HepG2 (cell line): ENCODE results near the gene MYL9. TPM values are rescaled to one million over a fixed set of nuclear protein-coding genes. Genes with fewer than 3 reads are reported as not detected.
A peak's percentile ranks its signal among the peaks of the same experiment; 100 is the strongest.

Experiments used
- AKAP8 ChIP-seq: sonication (generic); formaldehyde crosslinking; IDR thresholded peaks from 2 replicates; pipeline ENCODE4 v1.5.1; 2020; ENCODE audit warnings: mild to moderate bottlenecking, missing genetic modification reagents
- ARNT2 ChIP-seq: sonication (generic); formaldehyde crosslinking; IDR thresholded peaks from 2 replicates; pipeline ENCODE4 v1.8.0; 2022; ENCODE audit warnings: mild to moderate bottlenecking, low read depth, missing genetic modification reagents, moderate library complexity
- ATF7 ChIP-seq, 2 experiments: fragments of 450-650 bp in 1 of 2; sonication (generic) in 1 of 2; formaldehyde crosslinking in 1 of 2; IDR thresholded peaks; 2 replicates each; pipeline versions ENCODE4 v1.4.0 to v1.6.1; 2016 to 2020; ENCODE audit warnings: antibody characterized with exemption in 1 of 2, mild to moderate bottlenecking in 1 of 2, missing genetic modification reagents in 1 of 2
- ATM ChIP-seq: fragments of 450-650 bp; IDR thresholded peaks from 2 replicates; pipeline ENCODE4 v1.7.1; 2017; ENCODE audit warnings: mild to moderate bottlenecking, borderline replicate concordance
- ESRRA ChIP-seq: sonication (generic); formaldehyde crosslinking; IDR thresholded peaks from 2 replicates; pipeline ENCODE4 v1.5.1; 2020; ENCODE audit warnings: mild to moderate bottlenecking, low read depth, missing genetic modification reagents
- GFI1 ChIP-seq: sonication (generic); formaldehyde crosslinking; IDR thresholded peaks from 2 replicates; pipeline ENCODE4 v1.5.0; 2020; ENCODE audit warnings: missing genetic modification reagents, mild to moderate bottlenecking, borderline replicate concordance
- HDAC1 ChIP-seq: sonication (generic); formaldehyde crosslinking; IDR thresholded peaks from 2 replicates; pipeline ENCODE4 v1.5.1; 2020; ENCODE audit warnings: mild to moderate bottlenecking, missing genetic modification reagents
- HDAC6 ChIP-seq: fragments of 200-600 bp; sonication (generic); IDR thresholded peaks from 2 replicates; pipeline ENCODE4 v1.7.0; 2017; ENCODE audit warnings: mild to moderate bottlenecking, antibody characterized with exemption, low read length, low read depth
- ISX ChIP-seq: sonication (generic); formaldehyde crosslinking; conservative IDR thresholded peaks from 2 replicates; pipeline ENCODE4 v1.5.0; 2020; ENCODE audit warnings: missing genetic modification reagents
- KDM2A ChIP-seq: sonication (generic); formaldehyde crosslinking; IDR thresholded peaks from 2 replicates; pipeline ENCODE4 v1.4.0; 2020; ENCODE audit warnings: low read depth, missing genetic modification reagents, borderline replicate concordance
- KDM4B ChIP-seq: sonication (generic); formaldehyde crosslinking; IDR thresholded peaks from 2 replicates; pipeline ENCODE4 v1.4.0; 2020; ENCODE audit warnings: missing genetic modification reagents
- NFYB ChIP-seq: sonication (generic); formaldehyde crosslinking; IDR thresholded peaks from 2 replicates; pipeline ENCODE4 v1.4.0; 2020; ENCODE audit warnings: missing genetic modification reagents
- PAF1 ChIP-seq: IDR thresholded peaks from 2 replicates; pipeline ENCODE4 v1.6.1; 2016; ENCODE audit warnings: missing genetic modification reagents, missing compliant biosample characterization
- PCBP1 ChIP-seq: fragments of 200-400 bp; formaldehyde crosslinking; IDR thresholded peaks from 2 replicates; pipeline ENCODE4 v1.6.1; 2017; ENCODE audit warnings: mild to moderate bottlenecking, low read depth, low read length, borderline replicate concordance
- RCOR2 ChIP-seq: IDR thresholded peaks from 2 replicates; pipeline ENCODE4 v1.6.1; 2016; ENCODE audit warnings: missing biosample characterization, missing genetic modification reagents
- RELA ChIP-seq: sonication (generic); formaldehyde crosslinking; IDR thresholded peaks from 2 replicates; pipeline ENCODE4 v1.4.0; 2020; ENCODE audit warnings: missing genetic modification reagents
- SIX4 ChIP-seq: sonication (generic); formaldehyde crosslinking; IDR thresholded peaks from 2 replicates; pipeline ENCODE4 v1.4.0; 2020; ENCODE audit warnings: missing genetic modification reagents
- SNAPC2 ChIP-seq: sonication (generic); formaldehyde crosslinking; IDR thresholded peaks from 2 replicates; pipeline ENCODE4 v1.8.1; 2022; ENCODE audit warnings: mild to moderate bottlenecking, missing genetic modification reagents
- XBP1 ChIP-seq: sonication (generic); formaldehyde crosslinking; IDR thresholded peaks from 2 replicates; pipeline ENCODE4 v1.5.0; 2020; ENCODE audit warnings: missing genetic modification reagents
- ZFP36L1 ChIP-seq: sonication (generic); formaldehyde crosslinking; IDR thresholded peaks from 2 replicates; pipeline ENCODE4 v1.8.0; 2022; ENCODE audit warnings: mild to moderate bottlenecking, missing genetic modification reagents, moderate library complexity
- ZNF143 ChIP-seq: sonication (generic); formaldehyde crosslinking; IDR thresholded peaks from 2 replicates; pipeline ENCODE4 v1.4.0; 2020; ENCODE audit warnings: missing genetic modification reagents
- ZNF232 ChIP-seq: sonication (generic); formaldehyde crosslinking; IDR thresholded peaks from 2 replicates; pipeline ENCODE4 v1.4.0; 2020; ENCODE audit warnings: missing genetic modification reagents, borderline replicate concordance
- ZNF235 ChIP-seq: sonication (generic); formaldehyde crosslinking; IDR thresholded peaks from 2 replicates; pipeline ENCODE4 v1.8.1; 2023; ENCODE audit warnings: mild to moderate bottlenecking, missing genetic modification reagents, borderline replicate concordance
- ZNF451 ChIP-seq: sonication (generic); formaldehyde crosslinking; IDR thresholded peaks from 2 replicates; pipeline ENCODE4 v1.5.0; 2020; ENCODE audit warnings: mild to moderate bottlenecking, missing genetic modification reagents
- ZNF674 ChIP-seq: sonication (generic); formaldehyde crosslinking; IDR thresholded peaks from 2 replicates; pipeline ENCODE4 v1.5.0; 2020; ENCODE audit warnings: low read depth, mild to moderate bottlenecking, missing genetic modification reagents
- ZSCAN12 ChIP-seq: sonication (generic); formaldehyde crosslinking; IDR thresholded peaks from 2 replicates; pipeline ENCODE4 v1.9.0; 2021; ENCODE audit warnings: mild to moderate bottlenecking, missing genetic modification reagents
- ZSCAN9 ChIP-seq: IDR thresholded peaks from 2 replicates; pipeline ENCODE4 v1.6.1; 2016; ENCODE audit warnings: borderline replicate concordance
- polyA plus RNA-seq, 8 experiments: library from polyadenylated mRNA; depleted of rRNA in 3 of 8; stranded (reverse) in 7 of 8; unstranded in 1 of 8; fragments of >200 nt; fragmentation: Illumina TruSeq in 4 of 8; extraction: Trizol in 4 of 8; gene quantifications; 2 replicates each; pipeline versions ENCODE4 v1.2.1 to v1.2.3, GENCODE V29; 2011 to 2016; ENCODE audit warnings: low read depth in 4 of 8, missing spikeins in 1 of 8, mixed read lengths in 1 of 8; ENCODE audit not compliant: insufficient read depth in 1 of 8
- total RNA-seq, 5 experiments: library from RNA; depleted of rRNA; stranded (reverse); fragments of >200 nt; fragmentation: Illumina TruSeq; extraction: Trizol; gene quantifications; 2 replicates each; pipeline ENCODE4 v1.2.3, GENCODE V29; 2016; ENCODE audit warnings: low read depth in 1 of 5
- TF ChIP-seq, protein P1 (sequence below): IDR thresholded peaks from 2 replicates; pipeline ENCODE4 v1.6.1; 2016; ENCODE audit warnings: low read depth, borderline replicate concordance
- TF ChIP-seq, protein P2 (sequence below): sonication (generic); formaldehyde crosslinking; IDR thresholded peaks from 2 replicates; pipeline ENCODE4 v1.5.0; 2020; ENCODE audit warnings: missing genetic modification reagents, mild to moderate bottlenecking, borderline replicate concordance
- TF ChIP-seq, protein P3 (sequence below): IDR thresholded peaks from 2 replicates; pipeline ENCODE4 v1.6.1; 2012; ENCODE audit warnings: low read depth, low read length, improper control_type of control experiment

The MYL9 gene
- total and polyA plus RNA-seq, 2 of the 13 experiments (the other 11 are each of a cell fraction or from before 2014, with no cell fraction given) = 0.87 to 2.2 TPM

DNA sequence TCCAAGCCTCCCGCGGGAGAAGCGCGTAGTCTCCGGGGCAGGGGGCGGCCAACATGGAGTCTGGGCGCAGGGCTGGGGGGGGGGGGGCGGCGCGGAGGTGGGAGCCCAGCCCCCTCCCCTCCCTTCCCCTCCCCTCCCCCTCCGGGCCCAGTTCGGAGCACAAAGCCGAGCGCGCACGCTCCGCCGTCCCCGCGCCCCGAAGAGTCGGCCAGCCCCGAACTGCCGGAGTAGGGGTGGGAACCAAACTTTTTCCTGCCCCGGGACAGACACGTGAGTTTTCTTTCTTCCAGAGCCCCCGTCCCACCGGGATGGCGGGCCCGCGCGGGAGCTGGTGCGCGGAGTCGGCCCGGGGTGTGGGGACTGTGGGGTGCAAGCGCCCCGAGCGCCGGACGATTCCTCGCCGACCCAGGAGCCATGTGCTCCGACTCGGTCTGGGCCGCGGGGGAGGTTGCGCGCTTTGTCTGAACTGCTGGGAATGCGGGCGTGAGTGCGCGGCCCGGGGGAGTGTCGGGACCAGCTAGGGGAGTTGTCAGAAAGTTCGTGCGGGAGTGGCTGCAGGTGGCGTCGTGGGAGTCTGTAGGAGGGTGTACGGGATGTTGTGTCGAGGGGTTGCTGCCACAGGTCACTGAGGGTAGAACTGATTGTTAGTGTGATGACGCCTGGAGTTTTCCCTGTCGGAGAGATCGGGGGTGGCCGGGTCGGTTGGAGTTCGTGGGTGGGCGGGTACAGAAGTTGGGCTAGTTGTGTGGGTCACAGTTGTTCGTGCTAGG lies 33.2 kb downstream of the MYL9 start (continued):
- TF ChIP-seq AKAP8 = peak; percentile 83; the same call in 1 of the 2 replicates
- TF ChIP-seq, protein P1, sequence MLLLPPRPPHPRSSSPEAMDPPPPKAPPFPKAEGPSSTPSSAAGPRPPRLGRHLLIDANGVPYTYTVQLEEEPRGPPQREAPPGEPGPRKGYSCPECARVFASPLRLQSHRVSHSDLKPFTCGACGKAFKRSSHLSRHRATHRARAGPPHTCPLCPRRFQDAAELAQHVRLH (CRISPR knock-in tag) = no peak; the same call in 1 of the 2 replicates
- peak; percentile 32 for TF ChIP-seq NFYB (CRISPR knock-in tag)
- TF ChIP-seq, protein P2, sequence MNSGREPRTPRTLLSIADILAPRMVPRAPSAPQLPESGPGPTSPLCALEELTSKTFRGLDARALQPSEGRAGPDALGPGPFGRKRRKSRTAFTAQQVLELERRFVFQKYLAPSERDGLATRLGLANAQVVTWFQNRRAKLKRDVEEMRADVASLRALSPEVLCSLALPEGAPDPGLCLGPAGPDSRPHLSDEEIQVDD = 0 out of 2 replicates have a peak, but pooled peaks have one; percentile 39
- no peak; the same call in 1 of the 2 replicates for TF ChIP-seq PCBP1
- TF ChIP-seq KDM2A (CRISPR knock-in tag) = peak; percentile 81
- no peak for TF ChIP-seq RELA (CRISPR knock-in tag)
- TF ChIP-seq ZNF143 (CRISPR knock-in tag) = 0 out of 2 replicates have a peak, but pooled peaks have one; percentile 14
- TF ChIP-seq XBP1 (CRISPR knock-in tag) = no peak
- TF ChIP-seq HDAC1 (CRISPR knock-in tag) = peak; percentile 87
- no peak for TF ChIP-seq SNAPC2 (CRISPR knock-in tag)
- 0 out of 2 replicates have a peak, but pooled peaks have one; percentile 8 for TF ChIP-seq SIX4 (CRISPR knock-in tag)
- TF ChIP-seq ZNF451 (CRISPR knock-in tag) = no peak; the same call in 1 of the 2 replicates
- no peak for TF ChIP-seq PAF1
- no peak for TF ChIP-seq ZNF674 (CRISPR knock-in tag)
- peak; percentile 93 for TF ChIP-seq ZNF235 (CRISPR knock-in tag)
- no peak for TF ChIP-seq ZFP36L1 (CRISPR knock-in tag)
- no peak for TF ChIP-seq HDAC6
- no peak for TF ChIP-seq ATM
- peak; percentile 37; the same call in 1 of the 2 replicates for TF ChIP-seq RCOR2 (CRISPR knock-in tag)
- TF ChIP-seq KDM4B (CRISPR knock-in tag) = peak; percentile 83
- TF ChIP-seq ZSCAN9 (CRISPR knock-in tag) = peak; percentile 29; the same call in 1 of the 2 replicates
- TF ChIP-seq ATF7 (IDR thresholded peaks at IDR 0.05) = no peak
- peak; percentile 53; the same call in 1 of the 2 replicates for TF ChIP-seq ATF7 (CRISPR knock-in tag; IDR thresholded peaks at IDR 0.05)
- TF ChIP-seq ZNF232 (CRISPR knock-in tag) = peak; percentile 34
- TF ChIP-seq, protein P3, sequence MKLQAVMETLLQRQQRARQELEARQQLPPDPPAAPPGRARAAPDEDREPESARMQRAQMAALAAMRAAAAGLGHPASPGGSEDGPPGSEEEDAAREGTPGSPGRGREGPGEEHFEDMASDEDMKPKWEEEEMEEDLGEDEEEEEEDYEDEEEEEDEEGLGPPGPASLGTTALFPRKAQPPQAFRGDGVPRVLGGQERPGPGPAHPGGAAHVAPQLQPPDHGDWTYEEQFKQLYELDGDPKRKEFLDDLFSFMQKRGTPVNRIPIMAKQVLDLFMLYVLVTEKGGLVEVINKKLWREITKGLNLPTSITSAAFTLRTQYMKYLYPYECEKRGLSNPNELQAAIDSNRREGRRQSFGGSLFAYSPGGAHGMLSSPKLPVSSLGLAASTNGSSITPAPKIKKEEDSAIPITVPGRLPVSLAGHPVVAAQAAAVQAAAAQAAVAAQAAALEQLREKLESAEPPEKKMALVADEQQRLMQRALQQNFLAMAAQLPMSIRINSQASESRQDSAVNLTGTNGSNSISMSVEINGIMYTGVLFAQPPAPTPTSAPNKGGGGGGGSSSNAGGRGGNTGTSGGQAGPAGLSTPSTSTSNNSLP = no peak
- TF ChIP-seq GFI1 (CRISPR knock-in tag) = no peak; the same call in 1 of the 2 replicates
- no peak; the same call in 1 of the 2 replicates for TF ChIP-seq ISX (CRISPR knock-in tag)
- TF ChIP-seq ARNT2 = peak; percentile 81
- peak; percentile 26; the same call in 1 of the 2 replicates for TF ChIP-seq ZSCAN12 (CRISPR knock-in tag)
- TF ChIP-seq ESRRA (CRISPR knock-in tag) = peak; percentile 55; the same call in 1 of the 2 replicates
